MM.1S (cell line): ENCODE measurements around the gene PERCC1.

Source experiments
- DNase-seq: peaks from one replicate; pipeline ENCODE4 v3.0.0-alpha.2; 2015
- H2AFZ ChIP-seq: fragments of 300-600 bp; sonication (generic); 2 replicates; pipeline ENCODE4 v1.6.0; 2016; ENCODE audit warnings: antibody characterized with exemption, low read length
- H3F3A ChIP-seq: fragments of 300-600 bp; sonication (generic); 2 replicates; pipeline ENCODE4 v1.6.1; 2016; ENCODE audit warnings: mild to moderate bottlenecking, antibody characterized with exemption, low read length, moderate library complexity, mixed read lengths; ENCODE audit not compliant: insufficient read depth
- H3K27ac ChIP-seq: fragments of 300-600 bp; sonication (generic); 2 replicates; pipeline ENCODE4 v1.5.1; 2016; ENCODE audit warnings: mild to moderate bottlenecking, low read length
- H3K27me3 ChIP-seq: fragments of 300-600 bp; sonication (generic); replicated peaks from 2 replicates; pipeline ENCODE4 v1.6.0; 2016; ENCODE audit warnings: low read length; ENCODE audit not compliant: insufficient read depth
- H3K36me3 ChIP-seq: fragments of 300-600 bp; sonication (generic); replicated peaks from 2 replicates; pipeline ENCODE4 v1.6.1; 2016; ENCODE audit warnings: mild to moderate bottlenecking, low read length, mixed read lengths; ENCODE audit not compliant: insufficient read depth
- H3K4me1 ChIP-seq: fragments of 300-600 bp; sonication (generic); 2 replicates; pipeline ENCODE4 v1.6.1; 2016; ENCODE audit warnings: low read length, mixed read lengths
- H3K4me2 ChIP-seq: fragments of 300-600 bp; sonication (generic); 2 replicates; pipeline ENCODE4 v1.6.0; 2016; ENCODE audit warnings: low read depth, low read length
- H3K4me3 ChIP-seq: fragments of 300-600 bp; sonication (generic); 2 replicates; pipeline ENCODE4 v1.5.1; 2016; ENCODE audit warnings: low read length, mixed read lengths
- H3K79me2 ChIP-seq: fragments of 300-600 bp; sonication (generic); 2 replicates; pipeline ENCODE4 v1.6.1; 2016; ENCODE audit warnings: mixed run types, low read length, mixed read lengths
- H3K9ac ChIP-seq: fragments of 300-600 bp; sonication (generic); 2 replicates; pipeline ENCODE4 v1.6.1; 2016; ENCODE audit warnings: low read length, mixed read lengths
- H3K9me2 ChIP-seq: fragments of 300-600 bp; sonication (generic); replicated peaks from 2 replicates; pipeline ENCODE4 v1.6.1; 2016; ENCODE audit warnings: mild to moderate bottlenecking, low read length, mixed read lengths; ENCODE audit not compliant: insufficient read depth
- H3K9me3 ChIP-seq: fragments of 300-600 bp; sonication (generic); replicated peaks from 2 replicates; pipeline ENCODE4 v1.6.1; 2016; ENCODE audit warnings: mild to moderate bottlenecking, low read length, mixed read lengths; ENCODE audit not compliant: insufficient read depth
- H4K20me1 ChIP-seq: fragments of 300-600 bp; sonication (generic); 2 replicates; pipeline ENCODE4 v1.6.1; 2016; ENCODE audit warnings: mild to moderate bottlenecking, low read length, moderate library complexity, mixed read lengths; ENCODE audit not compliant: insufficient read depth
- CTCF ChIP-seq: fragments of 300-600 bp; sonication (generic); IDR thresholded peaks from 2 replicates; pipeline ENCODE4 v1.5.1; 2016; ENCODE audit warnings: antibody characterized with exemption, low read length, mixed read lengths
- EZH2 ChIP-seq: fragments of 300-600 bp; sonication (generic); optimal IDR thresholded peaks from 2 replicates; pipeline ENCODE3; 2017; ENCODE audit warnings: low read depth, mild to moderate bottlenecking, antibody characterized with exemption, low read length, mixed read lengths
- EZH2phosphoT487 ChIP-seq: fragments of 300-600 bp; sonication (generic); IDR thresholded peaks from 2 replicates; pipeline ENCODE4 v1.6.1; 2018; ENCODE audit warnings: antibody characterized with exemption, low read length

PERCC1 gene

GRCh38 chr16:1458336-1458976 lies 27.6 kb downstream of the PERCC1 start:
- H3K9me2 ChIP-seq: no peaks in the 10 kb centered on the region
- no peaks in the 10 kb centered on the region for H3K27me3 ChIP-seq
- H3K36me3 ChIP-seq: no peaks in the 10 kb centered on the region
- no peak overlapping the region for H3K4me3 ChIP-seq
- no peak overlapping the region for H3K9ac ChIP-seq
- no peaks in the 10 kb centered on the region for H3F3A ChIP-seq
- H3K79me2 ChIP-seq: no peaks in the 10 kb centered on the region
- no peaks in the 10 kb centered on the region for H3K4me1 ChIP-seq
- no peaks in the 10 kb centered on the region for H4K20me1 ChIP-seq
- H3K9me3 ChIP-seq: no peaks in the 10 kb centered on the region
- no peak overlapping the region for H2AFZ ChIP-seq
- no peak overlapping the region for H3K27ac ChIP-seq
- DNase-seq: no peak
- no peak for TF ChIP-seq EZH2
- no peak for TF ChIP-seq CTCF
- no peak for TF ChIP-seq EZH2phosphoT487
- no peak overlapping the region for H3K4me2 ChIP-seq

GRCh38 chr16:1458977-1459341 lies 28.1 kb downstream of the PERCC1 start:
- no peak overlapping the region for H3K4me3 ChIP-seq
- DNase-seq: no peak
- H3K27me3 ChIP-seq: no peaks in the 10 kb centered on the region
- H2AFZ ChIP-seq: no peak overlapping the region
- H3K4me1 ChIP-seq: no peaks in the 10 kb centered on the region
- H3K27ac ChIP-seq: no peak overlapping the region
- H3F3A ChIP-seq: no peaks in the 10 kb centered on the region
- TF ChIP-seq CTCF: no peak
- no peak for TF ChIP-seq EZH2phosphoT487
- no peak for TF ChIP-seq EZH2
- H4K20me1 ChIP-seq: no peaks in the 10 kb centered on the region
- H3K79me2 ChIP-seq: no peaks in the 10 kb centered on the region
- no peaks in the 10 kb centered on the region for H3K9me3 ChIP-seq
- no peaks in the 10 kb centered on the region for H3K36me3 ChIP-seq
- H3K9ac ChIP-seq: no peak overlapping the region
- H3K4me2 ChIP-seq: no peak overlapping the region
- no peaks in the 10 kb centered on the region for H3K9me2 ChIP-seq

- no peak overlapping the region for H2AFZ ChIP-seq
- no peaks in the 10 kb centered on the region for H3K4me1 ChIP-seq
- DNase-seq: no peak
- no peak overlapping the region for H3K4me2 ChIP-seq
- H4K20me1 ChIP-seq: no peaks in the 10 kb centered on the region
- no peak overlapping the region for H3K4me3 ChIP-seq
- no peaks in the 10 kb centered on the region for H3K79me2 ChIP-seq
- no peaks in the 10 kb centered on the region for H3F3A ChIP-seq
- no peaks in the 10 kb centered on the region for H3K9me3 ChIP-seq
- no peaks in the 10 kb centered on the region for H3K36me3 ChIP-seq
- no peak overlapping the region for H3K27ac ChIP-seq
- no peaks in the 10 kb centered on the region for H3K27me3 ChIP-seq
- no peak overlapping the region for H3K9ac ChIP-seq
- H3K9me2 ChIP-seq: no peaks in the 10 kb centered on the region
- TF ChIP-seq CTCF (no peak), EZH2 (no peak), EZH2phosphoT487 (no peak)
Measured at GRCh38 chr16:1459967-1460366, 29.1 kb downstream of the PERCC1 start.
